RPMI8226 (cell line): ENCODE results near the gene PLA2G12A.
A peak's percentile ranks its signal among the peaks of the same experiment; 100 is the strongest.

ENCODE experiments used
- DNase-seq: peaks from one replicate; pipeline ENCODE4 v3.0.0-alpha.2; 2015

The PLA2G12A gene

DNA sequence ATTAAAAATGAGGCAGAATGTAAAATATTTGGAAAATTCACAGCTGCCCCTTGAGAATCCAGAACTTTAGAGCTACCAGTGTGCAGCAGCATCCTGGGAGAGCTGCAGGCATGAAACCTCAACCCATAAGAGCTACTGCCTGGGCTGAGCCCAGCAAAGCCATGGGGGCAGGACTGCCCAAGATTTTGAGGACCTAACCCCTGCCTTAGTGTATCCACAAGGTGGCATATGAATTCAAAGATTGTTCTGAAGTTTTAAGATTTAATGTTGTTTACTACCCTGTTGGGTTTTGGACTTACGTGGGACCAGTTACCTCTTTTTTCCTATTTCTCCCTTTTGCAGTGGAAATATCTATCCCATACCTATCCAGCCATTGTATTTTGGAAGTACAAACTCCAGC, 53.0 kb downstream of the PLA2G12A start:
- DNase-seq: peak; percentile 3

DNA sequence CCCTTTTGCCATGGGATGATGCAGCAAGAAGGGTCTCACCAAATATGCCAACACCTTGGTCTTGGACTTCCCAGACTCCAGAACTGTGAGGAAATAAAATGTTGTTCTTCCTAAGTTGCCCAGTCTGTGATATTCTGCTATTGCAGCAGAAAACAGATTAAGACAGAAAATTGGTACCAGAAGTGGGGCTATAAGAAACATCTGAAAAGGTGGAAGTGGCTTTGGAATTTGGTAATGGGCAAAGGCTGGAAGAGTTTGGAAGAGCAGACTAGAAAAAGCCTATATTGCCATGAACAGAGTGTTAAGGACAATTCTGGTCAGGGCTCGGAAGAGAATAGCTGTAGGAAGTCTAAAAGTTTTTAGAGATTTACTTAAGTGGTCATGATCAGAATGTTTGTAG, 54.0 kb downstream of the PLA2G12A start:
- no peak for DNase-seq

DNA sequence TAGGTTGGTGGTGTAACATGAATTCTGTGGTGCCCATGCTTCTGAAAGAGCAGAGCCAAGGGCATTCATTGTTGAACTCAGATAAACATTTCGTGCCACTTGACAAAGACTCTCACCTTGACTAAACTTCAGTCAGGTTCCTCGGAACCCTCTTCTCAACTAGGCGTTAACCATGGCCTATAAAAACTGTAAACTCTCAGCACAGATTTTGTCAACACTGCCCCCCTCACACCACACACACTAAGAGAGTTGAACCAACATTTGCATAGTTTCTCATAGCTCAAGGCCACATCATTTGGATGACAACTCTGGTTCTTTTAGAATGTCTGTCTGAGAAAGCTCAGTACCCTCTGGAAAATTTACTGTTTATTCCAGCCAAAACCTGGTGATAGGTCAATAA, 54.7 kb downstream of the PLA2G12A start:
- DNase-seq: no peak

DNA sequence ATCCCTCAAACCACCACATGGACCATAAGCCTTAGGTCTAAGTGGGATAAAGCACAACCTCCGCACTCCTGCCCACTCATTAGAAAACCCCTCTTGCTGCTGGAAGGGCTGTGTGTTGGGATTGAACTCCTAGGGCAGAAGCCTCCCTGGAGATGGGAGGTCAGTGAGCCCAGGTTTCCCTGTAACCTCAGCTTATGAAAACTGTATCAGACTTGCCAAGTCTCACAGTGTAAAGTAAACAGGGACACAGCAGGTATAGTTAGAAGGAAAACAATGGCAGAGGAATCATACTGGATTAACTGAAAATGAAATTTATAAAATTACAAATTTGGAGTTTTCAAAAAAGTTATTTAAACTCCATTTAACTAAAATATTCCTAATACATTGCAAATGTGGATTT, 56.6 kb downstream of the PLA2G12A start:
- DNase-seq: no peak

DNA sequence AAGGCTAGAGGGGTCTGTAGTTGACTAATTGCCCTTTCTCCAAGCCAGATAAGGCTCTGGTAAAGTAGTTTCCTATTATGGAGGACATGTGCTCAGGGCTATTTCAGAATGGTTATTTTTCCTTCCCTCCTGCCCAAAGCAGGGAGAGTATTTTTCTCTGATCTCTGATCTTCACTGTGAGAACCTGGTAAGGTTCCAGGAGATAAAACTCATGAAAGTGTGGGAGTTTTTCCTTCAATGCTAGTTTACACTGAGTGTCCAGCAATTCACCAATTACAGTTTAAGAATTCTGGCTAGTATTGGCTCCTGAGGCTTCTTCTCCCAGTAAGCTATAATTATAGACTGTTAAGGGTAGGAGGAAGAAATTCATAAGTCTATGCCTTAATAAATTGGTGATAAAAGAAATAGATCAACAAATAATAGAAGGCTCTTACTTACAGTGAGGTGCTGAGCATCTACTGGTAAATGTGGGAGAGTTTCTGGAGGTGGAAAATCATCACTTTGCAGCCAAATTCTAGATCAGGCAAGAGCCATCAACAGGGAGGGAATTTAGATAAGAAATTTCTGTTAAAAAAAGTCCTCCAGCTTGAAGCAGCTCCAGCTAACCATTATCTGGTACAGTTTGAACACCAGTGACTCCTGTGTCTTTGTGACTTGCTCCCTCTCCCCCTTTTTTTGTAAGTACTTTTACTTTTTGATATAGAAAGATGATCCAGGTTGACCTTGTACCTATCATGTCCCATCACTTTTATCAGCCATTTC, 57.5 kb downstream of the PLA2G12A start:
- no peak for DNase-seq

DNA sequence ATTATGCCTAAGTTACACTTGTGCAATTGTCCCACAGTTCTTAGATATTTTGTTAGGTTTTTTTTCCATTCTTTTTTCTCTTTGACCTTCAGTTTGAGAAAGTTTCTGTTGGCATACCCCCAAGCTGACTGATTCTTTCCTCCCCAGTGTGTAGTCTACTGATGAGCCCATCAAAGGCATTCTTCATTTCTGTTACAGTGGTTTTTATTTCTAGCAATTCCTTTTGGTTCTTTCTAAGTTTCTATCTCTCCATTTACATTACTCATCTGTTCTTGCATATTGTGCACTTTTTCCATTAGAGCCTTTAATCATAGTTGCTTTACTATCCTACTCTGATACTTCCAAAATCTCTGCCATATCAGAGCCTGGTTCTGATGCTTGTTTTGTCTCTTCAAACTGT, 58.5 kb downstream of the PLA2G12A start:
- DNase-seq: no peak

DNA sequence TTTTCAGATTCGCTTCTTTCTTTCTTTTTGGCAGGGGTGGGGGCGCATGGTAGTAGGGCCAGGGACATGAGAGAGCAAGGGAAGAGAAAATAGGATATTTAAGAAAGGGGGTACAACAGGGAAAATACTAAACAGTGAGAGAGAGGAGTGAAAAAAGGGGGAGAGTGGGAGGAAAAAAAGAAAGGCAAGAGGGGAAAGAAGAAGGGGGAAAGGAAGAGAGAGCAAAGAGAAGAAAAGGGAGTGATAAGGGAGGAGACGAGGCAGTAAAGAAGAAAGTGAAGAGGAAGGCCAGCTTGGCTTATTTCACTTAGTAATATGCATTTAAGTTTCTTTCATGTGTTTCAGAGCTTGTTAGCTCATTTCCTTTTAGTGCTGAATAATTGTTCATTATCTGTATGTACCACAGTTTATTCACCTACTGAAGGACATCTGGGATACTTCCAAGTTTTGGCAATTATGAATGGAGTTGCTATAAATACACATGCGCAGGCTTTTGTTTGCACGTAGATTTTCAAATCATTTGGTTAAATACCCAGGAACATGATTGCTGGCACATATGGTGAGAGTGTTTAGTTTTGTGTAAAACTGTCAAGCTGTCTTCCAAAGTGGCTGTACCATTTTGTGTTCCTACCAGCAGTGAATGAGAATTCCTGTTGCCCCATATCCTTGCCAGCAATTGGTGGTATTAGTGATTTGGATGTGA, 63.9 kb downstream of the PLA2G12A start:
- DNase-seq: no peak

DNA sequence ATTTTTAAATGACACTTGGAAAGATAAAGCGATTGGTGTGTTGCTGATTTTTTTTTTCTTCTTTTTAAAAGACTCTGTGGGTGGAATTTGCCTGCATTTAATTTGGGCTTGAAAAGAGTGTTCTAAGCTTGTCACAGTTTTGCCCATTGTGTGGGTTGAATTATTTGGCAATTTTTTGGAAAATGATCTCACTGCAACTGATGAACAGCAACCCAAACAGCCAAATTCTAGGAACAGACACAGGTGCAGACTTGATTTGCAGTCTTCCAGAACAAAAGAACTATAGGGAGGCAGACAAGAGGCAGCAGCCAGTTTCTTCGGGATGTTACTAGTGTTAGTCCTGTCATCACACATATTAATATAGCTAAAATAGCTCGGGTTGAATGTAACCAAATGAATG, 67.1 kb downstream of the PLA2G12A start:
- DNase-seq: no peak

DNA sequence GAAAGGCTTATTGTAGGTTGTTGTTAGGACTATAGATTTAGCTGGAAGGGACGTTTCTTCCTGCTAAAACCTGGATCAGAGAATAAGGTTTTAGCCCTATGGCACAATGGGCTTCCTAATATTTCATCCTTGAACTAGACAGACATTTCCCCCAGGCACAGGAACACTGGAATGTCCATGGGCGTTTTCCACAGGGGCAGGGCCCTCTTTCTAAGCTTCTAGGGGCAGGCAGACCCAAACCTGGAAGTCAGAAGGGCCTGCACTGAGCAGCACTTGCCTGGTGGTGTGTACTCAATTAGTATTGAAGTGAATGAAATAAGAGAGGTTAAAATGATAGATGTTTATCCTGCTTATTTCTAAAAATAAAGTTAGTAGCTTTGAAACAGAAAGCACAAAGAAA, 67.8 kb downstream of the PLA2G12A start:
- no peak for DNase-seq
